OCI-M1 (cell line): ENCODE results near the gene NODAL.
"Not testable (repeated sequence)": the region's sequence is repeated elsewhere in the genome, so short reads cannot be mapped to it uniquely, and the experiment has no call there.

Experiments
- DNase-seq: peaks from one replicate; lab custom pipeline; 2025; lab: John Stamatoyannopoulos, UW

NODAL gene

GRCh38 chr10:70441161-70441894 lies at the start of gene NODAL:
NODAL (minus strand) TSS chr10:70441681; CDS start chr10:70441667, 14 bp downstream.
- no peak for DNase-seq

DNA sequence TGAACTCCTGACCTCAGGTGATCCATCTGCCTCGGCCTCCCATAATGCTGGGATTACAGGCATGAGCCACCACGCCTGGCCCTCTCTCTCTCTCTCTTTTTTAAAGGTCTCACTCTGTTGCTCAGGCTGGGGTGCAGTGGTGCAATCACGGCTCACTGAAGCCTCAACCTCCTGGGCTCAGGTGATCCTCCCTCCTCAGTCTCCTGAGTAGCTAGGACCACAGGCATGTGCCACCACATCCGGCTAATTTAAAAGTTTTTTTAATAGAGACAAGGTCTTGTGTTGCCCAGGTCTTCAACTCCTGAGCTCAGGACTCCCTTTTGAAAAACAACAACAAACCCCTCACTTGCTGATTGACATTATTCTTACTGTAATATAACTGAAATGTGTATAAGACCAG lies 48.7 kb upstream of the NODAL start:
- no peak for DNase-seq

DNA sequence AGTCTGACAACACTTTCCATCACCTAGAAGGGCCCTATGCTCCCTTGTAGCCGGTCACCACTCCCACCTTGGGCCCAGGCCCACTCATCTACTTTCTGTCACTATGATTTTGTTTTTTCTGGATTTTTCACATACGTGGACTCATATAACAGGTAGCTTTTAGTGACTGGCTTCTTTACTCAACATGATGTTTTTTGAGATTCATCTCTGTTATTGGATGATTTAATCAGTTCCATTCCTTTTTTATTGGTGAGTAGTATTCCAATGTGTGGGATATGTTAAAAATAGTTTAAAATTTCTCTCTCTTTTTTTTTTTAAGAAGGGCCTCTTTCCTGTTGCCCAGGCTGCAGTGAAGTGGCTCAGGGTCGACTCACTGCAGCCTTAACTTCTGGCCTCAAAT lies 46.3 kb upstream of the NODAL start:
- no peak for DNase-seq

DNA sequence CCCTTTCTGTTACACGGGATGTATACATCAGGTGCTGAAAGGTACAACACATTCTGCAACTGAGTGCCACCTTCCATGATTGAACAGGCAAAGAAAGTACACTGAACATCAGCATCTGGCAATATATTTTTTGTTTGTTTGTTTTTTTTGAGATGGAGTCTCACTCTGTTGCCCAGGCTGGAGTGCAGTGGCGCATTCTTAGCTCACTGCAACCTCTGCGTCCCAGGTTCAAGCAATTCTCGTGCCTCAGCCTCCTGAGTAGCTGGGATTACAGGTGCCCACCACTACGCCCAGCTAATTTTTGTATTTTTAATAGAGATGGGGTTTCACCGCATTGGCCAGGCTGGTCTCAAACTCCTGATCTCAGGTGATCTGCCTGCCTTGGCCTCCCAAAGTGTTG lies 42.4 kb upstream of the NODAL start:
- DNase-seq: not testable (repeated sequence)

DNA sequence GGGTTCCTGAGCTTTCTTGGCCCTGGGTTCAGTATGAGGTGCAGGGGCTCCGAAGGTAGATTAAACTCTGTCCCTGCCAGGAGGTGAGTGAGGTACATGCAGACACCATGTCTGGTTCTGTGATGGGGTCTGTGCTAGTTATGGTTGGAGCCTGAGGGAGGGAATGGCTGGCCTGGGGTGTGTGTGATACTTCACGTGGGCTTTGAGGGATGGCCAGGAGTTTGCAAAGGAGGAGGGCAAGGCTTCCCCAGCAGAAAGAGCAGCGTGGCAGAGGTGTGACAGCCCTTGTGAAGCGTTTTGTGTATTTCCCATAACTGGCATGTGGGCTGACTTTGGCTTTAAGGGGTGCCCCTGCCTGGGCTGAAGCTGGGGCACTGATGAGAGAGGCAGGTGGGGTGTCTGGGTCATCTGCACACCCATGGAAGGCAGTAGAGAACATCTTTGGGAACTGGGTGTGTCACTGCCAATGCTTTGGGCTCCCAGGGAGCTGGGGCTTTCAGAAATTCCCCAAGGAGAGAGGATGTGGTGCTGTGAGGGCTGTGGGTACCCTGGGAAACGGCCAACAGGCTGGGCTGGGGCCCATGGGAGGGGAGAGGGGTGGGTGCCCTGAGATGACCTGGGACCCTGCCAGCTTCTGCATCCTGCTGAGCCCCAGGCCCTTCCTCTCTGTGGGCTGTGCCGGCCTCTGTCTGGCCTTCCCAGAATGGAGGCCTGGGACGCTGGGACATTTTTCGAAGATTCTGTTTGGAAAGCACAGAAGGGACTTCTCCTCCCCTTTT lies 41.7 kb upstream of the NODAL start:
- no peak for DNase-seq

GRCh38 chr10:70481831-70482530 lies 40.5 kb upstream of the NODAL start:
- no peak for DNase-seq

DNA sequence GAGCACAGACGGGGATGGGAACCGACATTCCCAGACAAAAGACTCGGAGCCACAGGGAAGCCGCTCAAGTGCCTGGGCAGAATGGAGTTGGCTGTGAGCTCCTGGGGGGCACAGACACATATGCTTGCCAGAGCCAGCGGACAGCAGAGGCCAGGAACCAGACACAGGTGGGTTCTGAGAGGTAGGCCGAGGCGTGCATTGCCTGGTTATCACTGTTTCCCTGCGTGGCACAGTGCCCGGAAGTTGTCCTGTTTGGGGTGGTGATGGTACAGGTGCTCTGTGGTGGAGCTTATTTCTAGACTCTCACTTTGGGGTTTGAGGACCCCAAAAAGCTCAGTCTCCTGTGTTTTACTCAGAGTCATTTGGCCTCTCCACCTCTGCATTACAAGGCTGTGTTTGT lies 39.6 kb upstream of the NODAL start:
- no peak for DNase-seq

- DNase-seq: no peak
These were observed 38.9 kb upstream of the NODAL start for GRCh38 chr10:70480239-70480861.

GRCh38 chr10:70479626-70480238 lies 38.3 kb upstream of the NODAL start:
- no peak for DNase-seq

DNA sequence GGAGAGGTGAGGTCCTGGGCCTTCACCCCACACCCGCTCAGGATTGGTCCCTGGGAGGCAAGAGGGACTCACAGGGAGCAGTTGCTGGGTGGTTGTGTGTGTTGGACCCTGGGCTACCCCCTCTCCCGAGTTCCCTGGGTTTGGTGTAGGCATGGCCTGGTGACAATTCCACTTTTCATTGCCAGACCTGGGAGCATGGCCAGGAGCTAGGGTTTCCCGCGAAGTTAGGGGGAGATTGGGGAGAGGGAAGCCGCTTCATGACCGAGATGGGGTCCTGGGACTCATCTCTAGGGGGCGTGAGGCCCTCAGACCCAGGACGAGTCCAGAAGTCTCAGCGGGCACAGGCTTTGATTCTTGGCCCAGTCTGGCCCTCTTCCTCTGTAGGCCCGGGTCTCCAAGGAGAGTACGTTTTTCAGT lies 37.7 kb upstream of the NODAL start:
- no peak for DNase-seq

DNA sequence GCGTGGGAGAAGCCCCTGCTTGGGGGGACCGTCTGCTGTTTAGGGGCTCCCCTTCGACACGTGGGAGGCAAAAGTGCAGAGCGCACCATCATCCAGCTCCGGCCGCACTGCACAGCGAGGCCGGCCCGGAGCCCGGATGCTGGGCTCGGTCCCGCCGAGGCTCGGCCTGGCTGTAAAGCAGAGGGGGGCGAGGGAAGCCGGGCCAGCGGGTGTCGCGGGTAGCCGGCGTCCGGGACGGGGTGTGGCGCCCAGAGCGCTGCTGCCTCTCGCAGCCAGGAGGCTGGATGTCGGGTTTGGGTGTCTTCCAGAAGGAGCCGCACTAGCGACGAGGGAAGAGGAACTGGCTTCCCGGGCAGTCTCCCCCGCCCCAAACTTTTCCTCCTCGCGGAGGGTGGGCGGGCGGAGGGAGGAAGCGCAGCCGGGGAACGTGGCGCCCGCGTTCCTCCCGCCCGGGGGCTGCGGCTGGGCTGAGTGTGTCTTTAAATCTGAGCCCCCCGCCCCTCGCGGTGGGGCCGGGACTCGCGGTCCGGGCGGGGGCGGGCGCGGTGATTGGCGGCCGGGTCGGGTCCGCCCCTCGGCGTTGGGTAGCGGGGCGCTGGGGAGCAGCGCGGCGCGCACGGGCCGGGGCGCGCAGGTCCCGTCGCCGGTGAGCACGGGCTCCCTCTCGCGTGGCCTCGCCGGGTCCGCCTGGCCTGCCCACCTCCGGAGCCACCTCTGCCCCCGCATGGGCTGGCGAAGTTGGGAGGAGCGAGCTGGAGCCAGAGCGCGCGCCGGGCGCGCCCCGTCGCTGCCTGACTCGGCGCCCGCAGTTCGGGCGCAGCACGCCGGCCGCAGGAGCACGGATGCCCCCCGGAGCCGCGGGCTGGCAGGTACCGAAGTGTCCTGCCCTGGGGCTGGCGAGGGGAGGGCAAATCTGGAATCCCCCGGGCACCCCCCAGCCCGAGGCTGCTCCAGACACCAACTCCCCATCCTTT lies 37.0 kb upstream of the NODAL start, which contains the start of gene PALD1:
TSS of gene PALD1 (plus strand) at position 577 of the 974 bp plus-strand sequence. CDS start 47,185 bp downstream, outside the sequence.
- peak; percentile 52 for DNase-seq

DNA sequence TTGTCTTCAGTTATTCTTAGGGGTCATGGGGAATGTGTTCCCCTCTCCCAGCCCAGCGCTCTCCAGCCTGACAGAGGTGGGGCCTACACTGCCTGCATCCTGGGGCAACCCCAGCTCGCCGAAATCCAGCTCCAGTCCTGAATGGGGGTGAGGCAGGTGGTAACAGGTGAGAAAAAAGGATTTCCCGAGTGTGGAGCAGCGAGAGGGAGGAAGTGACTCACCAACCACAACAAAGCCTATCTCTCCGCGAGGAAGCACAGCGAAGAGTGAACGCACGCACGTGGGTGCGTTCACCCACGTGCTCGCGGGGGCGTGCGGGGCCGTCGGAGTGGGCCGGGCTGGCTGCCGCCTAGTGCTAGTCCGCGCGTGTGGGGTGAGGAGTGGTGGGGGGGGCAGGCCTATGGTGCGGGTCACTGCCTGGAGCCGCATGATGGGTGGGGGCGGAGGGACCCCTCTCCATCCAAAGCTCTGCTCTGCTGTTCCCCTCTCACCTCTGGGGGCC lies 36.2 kb upstream of the NODAL start:
- peak; percentile 44 for DNase-seq

GRCh38 chr10:70476249-70477035 lies 35.0 kb upstream of the NODAL start:
- DNase-seq: no peak

GRCh38 chr10:70475661-70476060 lies 34.2 kb upstream of the NODAL start:
- DNase-seq: no peak

DNA sequence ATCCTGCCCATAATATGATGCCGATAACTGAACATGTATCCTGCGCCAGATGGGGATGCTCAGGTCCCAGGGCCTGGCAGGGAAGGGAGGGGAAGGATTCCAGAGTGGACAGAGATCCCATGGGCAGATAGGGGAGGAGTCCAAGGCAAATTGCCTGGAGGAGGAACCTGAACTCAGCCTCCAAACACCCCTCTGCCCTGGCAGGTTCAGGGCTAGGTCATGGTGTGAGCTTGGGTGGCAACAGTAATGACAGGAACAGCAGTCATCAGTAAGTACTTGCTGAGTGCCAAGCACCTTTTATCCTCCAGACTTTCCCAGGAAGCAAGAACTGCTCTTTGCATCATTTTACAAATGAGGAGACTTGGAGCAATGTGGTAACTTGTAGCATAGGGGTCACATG lies 33.3 kb upstream of the NODAL start:
- no peak for DNase-seq

DNA sequence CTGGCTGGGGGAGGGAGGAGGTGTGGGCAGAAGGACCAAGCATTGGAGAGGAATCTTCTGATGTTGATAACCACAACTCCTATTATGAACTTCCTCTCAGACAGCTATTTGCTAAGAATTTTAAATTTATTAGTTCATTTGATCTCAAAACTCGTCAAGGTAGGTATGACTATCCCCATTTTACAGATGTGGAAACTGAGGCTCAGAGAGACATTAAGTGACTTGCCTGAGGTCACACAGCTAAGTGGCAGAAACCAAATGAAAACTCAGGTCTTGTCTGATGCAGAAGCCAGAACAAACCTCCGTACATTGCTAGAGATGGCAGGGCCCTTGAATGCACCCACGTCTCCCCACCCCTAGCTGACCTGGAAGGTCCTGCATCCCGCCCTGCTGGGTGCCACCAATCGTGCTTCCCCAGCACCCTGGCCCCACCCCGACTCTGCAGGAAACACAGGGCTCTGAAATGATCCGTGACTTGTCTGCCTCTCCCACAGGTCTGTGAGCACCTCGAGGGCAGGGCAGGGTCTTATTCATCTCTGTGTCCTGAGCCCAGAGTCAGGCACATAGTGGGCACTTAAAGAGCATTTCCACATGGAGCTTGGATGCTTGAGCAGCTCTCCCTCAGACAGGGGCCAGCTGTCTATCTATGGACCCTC lies 31.4 kb upstream of the NODAL start:
- DNase-seq: no peak

- no peak for DNase-seq
These were observed 25.5 kb upstream of the NODAL start for GRCh38 chr10:70466951-70467350.

GRCh38 chr10:70465832-70466231 lies 24.4 kb upstream of the NODAL start:
- DNase-seq: no peak

GRCh38 chr10:70465278-70465677 lies 23.8 kb upstream of the NODAL start:
- DNase-seq: no peak
